Mesendoderm (in vitro differentiated cells): ENCODE measurements around the gene RFX5.

Experiments
- DNase-seq: peaks from one replicate; pipeline ENCODE4 v3.0.0; 2013
- H2AK5ac ChIP-seq: 2 replicates; pipeline ENCODE4 v1.6.1; 2013; ENCODE audit warnings: low read length, inconsistent platforms
- H2BK120ac ChIP-seq: 2 replicates; pipeline ENCODE4 v1.6.1; 2013; ENCODE audit warnings: low read depth, mild to moderate bottlenecking, low read length, moderate library complexity, mixed read lengths
- H2BK15ac ChIP-seq: replicated peaks from 2 replicates; pipeline ENCODE4 v1.6.1; 2013; ENCODE audit warnings: low read depth, mild to moderate bottlenecking, moderate library complexity
- H2BK5ac ChIP-seq: 2 replicates; pipeline ENCODE4 v1.6.1; 2013; ENCODE audit warnings: low read length, inconsistent platforms
- H3K18ac ChIP-seq: 2 replicates; pipeline ENCODE4 v1.6.1; 2013; ENCODE audit warnings: mild to moderate bottlenecking, low read length, mixed read lengths
- H3K23ac ChIP-seq: one replicate; pipeline ENCODE4 v1.6.1; 2013; ENCODE audit warnings: low read length
- H3K27ac ChIP-seq: 2 replicates; pipeline ENCODE4 v1.5.1; 2013; ENCODE audit warnings: low read depth, mild to moderate bottlenecking, inconsistent platforms, low read length, moderate library complexity
- H3K27me3 ChIP-seq: 2 replicates; pipeline ENCODE4 v1.6.1; 2013; ENCODE audit warnings: low read length, control low read depth, mild to moderate bottlenecking, inconsistent platforms; ENCODE audit not compliant: insufficient read depth, poor library complexity
- H3K36me3 ChIP-seq: 2 replicates; pipeline ENCODE4 v1.6.1; 2013; ENCODE audit warnings: low read length, inconsistent platforms; ENCODE audit not compliant: control insufficient read depth, insufficient read depth
- H3K4ac ChIP-seq: one replicate; pipeline ENCODE4 v1.6.1; 2013; ENCODE audit warnings: low read depth, mild to moderate bottlenecking, low read length, moderate library complexity
- H3K4me1 ChIP-seq: 2 replicates; pipeline ENCODE4 v1.6.1; 2013; ENCODE audit warnings: low read depth, low read length, inconsistent platforms; ENCODE audit not compliant: control insufficient read depth
- H3K4me2 ChIP-seq: 2 replicates; pipeline ENCODE4 v1.6.1; 2013; ENCODE audit warnings: low read length
- H3K4me3 ChIP-seq: 2 replicates; pipeline ENCODE4 v1.5.1; 2013; ENCODE audit warnings: mild to moderate bottlenecking, low read length
- H3K56ac ChIP-seq: one replicate; pipeline ENCODE4 v1.6.1; 2013; ENCODE audit warnings: low read length
- H3K79me1 ChIP-seq: 2 replicates; pipeline ENCODE4 v1.6.1; 2013; ENCODE audit warnings: low read length, inconsistent platforms
- H3K79me2 ChIP-seq: 2 replicates; pipeline ENCODE4 v1.6.1; 2013; ENCODE audit warnings: mild to moderate bottlenecking, low read length; ENCODE audit not compliant: control insufficient read depth, insufficient read depth
- H3K9ac ChIP-seq: 2 replicates; pipeline ENCODE4 v1.6.1; 2013; ENCODE audit warnings: low read length, inconsistent platforms
- H4K5ac ChIP-seq: one replicate; pipeline ENCODE4 v1.6.1; 2013; ENCODE audit warnings: low read length
- H4K8ac ChIP-seq: one replicate; pipeline ENCODE4 v1.6.1; 2013; ENCODE audit warnings: low read depth, mild to moderate bottlenecking, control low read depth, low read length, moderate library complexity
- WGBS: extraction: QIAGEN DNeasy Blood & Tissue Kit; methylation state at CpG from one replicate; pipeline ENCODE4 v1.1.7; 2013; ENCODE audit warnings: low lambda C conversion rate, missing lambda C conversion rate; ENCODE audit not compliant: insufficient coverage; ENCODE audit errors: extremely low coverage; 5-methylcytosine and 5-hydroxymethylcytosine counted together

Gene RFX5

GRCh38 chr1:151371370-151372057 is 24.5 kb upstream of the RFX5 start:
- peaks cover 3% of the 10 kb centered on the region for H3K4me1 ChIP-seq
- WGBS: no CpG with 5 or more reads among the region's 9 CpGs
- peak overlapping the region; percentile 49 for H3K4ac ChIP-seq
- H3K36me3 ChIP-seq: no peaks in the 10 kb centered on the region
- H2BK5ac ChIP-seq: no peak overlapping the region
- no peak overlapping the region for H2BK15ac ChIP-seq
- peak overlapping the region; percentile 89 for H3K56ac ChIP-seq
- no peak overlapping the region for H4K8ac ChIP-seq
- H3K79me1 ChIP-seq: no peaks in the 10 kb centered on the region
- no peaks in the 10 kb centered on the region for H3K79me2 ChIP-seq
- no peak overlapping the region for H3K23ac ChIP-seq
- no peak overlapping the region for H4K5ac ChIP-seq
- no peaks in the 10 kb centered on the region for H3K27me3 ChIP-seq
- H3K4me3 ChIP-seq: no peak overlapping the region
- no peak overlapping the region for H3K4me2 ChIP-seq
- H3K18ac ChIP-seq: no peak overlapping the region
- H2BK120ac ChIP-seq: no peak overlapping the region
- no peak overlapping the region for H3K27ac ChIP-seq
- H2AK5ac ChIP-seq: no peak overlapping the region
- no peak for DNase-seq
- H3K9ac ChIP-seq: peak overlapping the region; percentile 77

- no peak overlapping the region for H3K4me3 ChIP-seq
- H3K27ac ChIP-seq: no peak overlapping the region
- no peak overlapping the region for H3K4me2 ChIP-seq
- no peak overlapping the region for H2BK5ac ChIP-seq
- H4K8ac ChIP-seq: no peak overlapping the region
- H3K79me2 ChIP-seq: no peaks in the 10 kb centered on the region
- no peak overlapping the region for H3K4ac ChIP-seq
- no peak overlapping the region for H2BK15ac ChIP-seq
- no peaks in the 10 kb centered on the region for H3K79me1 ChIP-seq
- no peak overlapping the region for H2AK5ac ChIP-seq
- no peak overlapping the region for H3K23ac ChIP-seq
- no peak for DNase-seq
- no peak overlapping the region for H2BK120ac ChIP-seq
- no peak overlapping the region for H3K18ac ChIP-seq
- H4K5ac ChIP-seq: no peak overlapping the region
- H3K4me1 ChIP-seq: peaks cover 3% of the 10 kb centered on the region
- H3K56ac ChIP-seq: no peak overlapping the region
- no peaks in the 10 kb centered on the region for H3K36me3 ChIP-seq
- H3K9ac ChIP-seq: no peak overlapping the region
- H3K27me3 ChIP-seq: no peaks in the 10 kb centered on the region
- WGBS: no CpG with 5 or more reads among the region's 6 CpGs
These were observed 23.3 kb upstream of the RFX5 start for GRCh38 chr1:151370211-151370911.

DNA sequence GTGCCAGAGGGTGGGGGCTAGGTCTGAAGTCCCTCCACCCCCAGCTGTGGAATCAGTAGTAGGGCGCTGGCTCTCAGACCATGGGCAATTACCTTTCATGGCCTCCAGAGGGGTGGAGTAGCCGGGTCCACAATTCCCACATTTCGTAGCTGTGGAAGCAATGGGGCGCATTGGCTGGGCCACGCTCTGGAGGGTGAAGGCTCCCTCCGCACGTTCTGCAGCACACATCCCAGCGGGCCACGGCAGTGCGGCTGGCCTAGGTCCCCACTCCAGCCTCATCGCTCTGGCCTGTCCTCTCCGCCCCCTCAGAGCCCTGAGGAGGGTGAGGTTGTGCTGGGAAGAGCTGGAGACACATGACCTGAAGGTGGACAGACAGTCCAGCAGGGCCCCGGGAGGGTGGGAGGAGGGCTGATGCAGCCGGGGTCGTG is 22.6 kb upstream of the RFX5 start:
- no peak overlapping the region for H3K4me3 ChIP-seq
- no peak overlapping the region for H2AK5ac ChIP-seq
- no peaks in the 10 kb centered on the region for H3K36me3 ChIP-seq
- H3K79me1 ChIP-seq: no peaks in the 10 kb centered on the region
- H3K27me3 ChIP-seq: no peaks in the 10 kb centered on the region
- H3K18ac ChIP-seq: no peak overlapping the region
- H2BK5ac ChIP-seq: no peak overlapping the region
- no peak overlapping the region for H4K5ac ChIP-seq
- H3K4me1 ChIP-seq: peaks cover 3% of the 10 kb centered on the region
- no peak overlapping the region for H4K8ac ChIP-seq
- H2BK120ac ChIP-seq: no peak overlapping the region
- no peak overlapping the region for H3K4ac ChIP-seq
- no peak overlapping the region for H3K9ac ChIP-seq
- H3K23ac ChIP-seq: no peak overlapping the region
- no peak for DNase-seq
- no peak overlapping the region for H3K4me2 ChIP-seq
- no peak overlapping the region for H3K27ac ChIP-seq
- no peak overlapping the region for H3K56ac ChIP-seq
- no peaks in the 10 kb centered on the region for H3K79me2 ChIP-seq
- no CpG with 5 or more reads among the region's 15 CpGs for WGBS
- no peak overlapping the region for H2BK15ac ChIP-seq

- no CpG with 5 or more reads among the region's 7 CpGs for WGBS
- no peaks in the 10 kb centered on the region for H3K79me1 ChIP-seq
- no peak overlapping the region for H4K8ac ChIP-seq
- H2BK15ac ChIP-seq: no peak overlapping the region
- no peaks in the 10 kb centered on the region for H3K79me2 ChIP-seq
- no peak overlapping the region for H2AK5ac ChIP-seq
- H3K18ac ChIP-seq: no peak overlapping the region
- H4K5ac ChIP-seq: no peak overlapping the region
- H3K56ac ChIP-seq: no peak overlapping the region
- H3K4me3 ChIP-seq: no peak overlapping the region
- no peak overlapping the region for H3K4me2 ChIP-seq
- no peak overlapping the region for H3K9ac ChIP-seq
- no peak overlapping the region for H3K4ac ChIP-seq
- H3K27me3 ChIP-seq: no peaks in the 10 kb centered on the region
- H2BK5ac ChIP-seq: no peak overlapping the region
- H2BK120ac ChIP-seq: no peak overlapping the region
- peaks cover 3% of the 10 kb centered on the region for H3K4me1 ChIP-seq
- no peak overlapping the region for H3K27ac ChIP-seq
- no peaks in the 10 kb centered on the region for H3K36me3 ChIP-seq
- DNase-seq: no peak
- no peak overlapping the region for H3K23ac ChIP-seq
These were observed 22.2 kb upstream of the RFX5 start for GRCh38 chr1:151369302-151369610.

DNA sequence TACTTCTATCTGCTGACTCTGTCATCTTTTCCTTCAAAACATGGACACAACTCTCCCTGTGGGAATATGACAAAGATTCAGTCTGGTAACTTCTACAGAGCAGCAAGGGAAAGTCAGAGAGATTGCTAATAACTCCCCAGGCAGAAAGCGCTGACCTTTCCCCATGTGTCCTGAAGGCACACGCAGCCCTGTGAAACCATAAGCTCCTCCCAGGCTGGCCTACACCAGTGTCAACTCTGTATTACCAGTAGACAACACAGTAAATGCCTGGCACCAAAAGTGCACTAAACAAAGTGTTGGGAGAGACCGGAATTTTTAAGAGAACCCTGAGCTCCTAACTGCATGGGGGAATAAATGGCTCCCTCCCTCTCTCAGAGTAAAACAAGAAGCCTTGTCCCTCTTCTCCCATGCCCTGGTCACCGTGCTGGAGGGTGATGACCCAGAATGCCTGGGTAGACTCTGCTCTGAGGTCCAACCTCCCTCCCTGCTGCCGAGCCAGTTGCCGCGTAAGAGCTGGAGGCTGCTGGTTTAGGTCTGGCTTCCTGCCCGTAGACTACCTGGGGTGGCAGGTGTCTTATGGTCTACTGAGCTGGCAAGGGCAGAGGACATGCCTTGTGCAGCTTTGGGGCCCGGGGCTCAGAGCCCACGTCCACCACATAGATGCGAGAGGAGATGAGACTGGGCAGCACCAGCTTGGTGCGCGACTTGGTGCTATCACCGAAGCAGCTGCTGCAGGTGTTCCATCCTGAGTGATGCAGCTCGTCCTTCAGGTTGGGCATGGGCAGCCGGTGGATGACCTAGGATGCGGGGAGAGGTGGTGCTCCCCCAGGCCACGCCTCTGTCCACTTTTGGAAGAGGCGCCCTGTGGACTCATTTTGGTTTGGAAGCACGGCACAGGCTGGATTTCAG is 21.6 kb upstream of the RFX5 start:
- Histone ChIP-seq H3K36me3 (no peaks in the 10 kb centered on the region), H3K4me3 (no peak overlapping the region), H3K9ac (no peak overlapping the region), H3K18ac (no peak overlapping the region), H3K23ac (no peak overlapping the region), H3K79me1 (no peaks in the 10 kb centered on the region), H3K56ac (no peak overlapping the region), H2BK5ac (no peak overlapping the region), H2BK15ac (no peak overlapping the region), H4K5ac (no peak overlapping the region), H3K4me1 (peaks cover 3% of the 10 kb centered on the region), H3K4me2 (no peak overlapping the region), H3K79me2 (no peaks in the 10 kb centered on the region), H3K27me3 (no peaks in the 10 kb centered on the region), H3K27ac (no peak overlapping the region), H2BK120ac (no peak overlapping the region), H2AK5ac (no peak overlapping the region), H3K4ac (no peak overlapping the region), H4K8ac (no peak overlapping the region)
- WGBS: no CpG with 5 or more reads among the region's 20 CpGs
- no peak for DNase-seq
